Suprapubic skin (tissue), 4 donors: ENCODE results near the gene RAB40B. TPM values are rescaled to one million over a fixed set of nuclear protein-coding genes. Genes with fewer than 3 reads are reported as not detected.

Experiments used
- DNase-seq, 2 donors: peaks; one replicate each; pipeline ENCODE4 v3.0.0-alpha.2; 2019; ENCODE audit warnings: low spot score in 2 of 2
- H3K27ac ChIP-seq: fragments of 200-600 bp; sonication (generic); one replicate; pipeline ENCODE4 v1.5.1; 2019
- H3K27me3 ChIP-seq: fragments of 200-600 bp; sonication (generic); one replicate; pipeline ENCODE4 v1.5.1; 2019
- H3K36me3 ChIP-seq: fragments of 200-600 bp; sonication (generic); one replicate; pipeline ENCODE4 v1.5.1; 2019
- H3K4me1 ChIP-seq: fragments of 200-600 bp; sonication (generic); one replicate; pipeline ENCODE4 v1.5.1; 2019
- H3K4me3 ChIP-seq: fragments of 200-600 bp; sonication (generic); one replicate; pipeline ENCODE4 v1.5.1; 2019; ENCODE audit warnings: mild to moderate bottlenecking
- H3K9me3 ChIP-seq: fragments of 200-600 bp; sonication (generic); one replicate; pipeline ENCODE4 v1.5.1; 2019
- CTCF ChIP-seq, 2 donors: fragments of 200-600 bp in 1 of 2; fragments of 450-650 bp in 1 of 2; sonication (generic) in 1 of 2; IDR thresholded peaks; one replicate each; pipeline ENCODE4 v1.5.1; 2016 to 2019; ENCODE audit warnings: antibody characterized with exemption in 2 of 2, mild to moderate bottlenecking in 1 of 2, moderate library complexity in 1 of 2
- EP300 ChIP-seq: sonication (generic); formaldehyde crosslinking; IDR thresholded peaks from one replicate; pipeline ENCODE4 v1.6.1; 2017; ENCODE audit warnings: antibody characterized with exemption
- POLR2A ChIP-seq, 2 donors: fragments of 450-650 bp; IDR thresholded peaks; one replicate each; pipeline ENCODE4 v1.6.1; 2017; ENCODE audit warnings: antibody characterized with exemption in 2 of 2, mild to moderate bottlenecking in 2 of 2, moderate library complexity in 2 of 2
- POLR2AphosphoS5 ChIP-seq, 3 donors: sonication (generic); formaldehyde crosslinking; IDR thresholded peaks; one replicate each; pipeline ENCODE4 v1.6.1; 2017; ENCODE audit warnings: antibody characterized with exemption in 3 of 3
- WGBS: methylation state at CpG from one replicate; pipeline ENCODE4 v1.1.5; 2018; 5-methylcytosine and 5-hydroxymethylcytosine counted together
- total RNA-seq, 4 donors: library from RNA; depleted of rRNA; stranded (reverse); fragments of >200 nt; gene quantifications; one replicate each; pipeline ENCODE4 v1.1.0, GENCODE V29; 2016

RAB40B gene
- total RNA-seq, 4 donors from 2014 or later, result 15.9 to 24.3 (median 21.6) TPM

GRCh38 chr17:82703935-82704865 lies 5.7 kb upstream of the RAB40B start:
- Histone ChIP-seq H3K4me1 (peaks cover 17% of the 10 kb centered on the region), H3K27ac (no peak overlapping the region), H3K27me3 (no peaks in the 10 kb centered on the region), H3K9me3 (no peaks in the 10 kb centered on the region), H3K4me3 (no peak overlapping the region), H3K36me3 (no peaks in the 10 kb centered on the region)
- TF ChIP-seq POLR2A (IDR thresholded peaks at IDR 0.05), result no peak
- TF ChIP-seq POLR2AphosphoS5 (IDR thresholded peaks at IDR 0.05), result no peak
- 85% methylated on average over 33 of the region's 38 CpGs for WGBS
- DNase-seq, result peak in 1 of 2 donors; percentile 51

DNA sequence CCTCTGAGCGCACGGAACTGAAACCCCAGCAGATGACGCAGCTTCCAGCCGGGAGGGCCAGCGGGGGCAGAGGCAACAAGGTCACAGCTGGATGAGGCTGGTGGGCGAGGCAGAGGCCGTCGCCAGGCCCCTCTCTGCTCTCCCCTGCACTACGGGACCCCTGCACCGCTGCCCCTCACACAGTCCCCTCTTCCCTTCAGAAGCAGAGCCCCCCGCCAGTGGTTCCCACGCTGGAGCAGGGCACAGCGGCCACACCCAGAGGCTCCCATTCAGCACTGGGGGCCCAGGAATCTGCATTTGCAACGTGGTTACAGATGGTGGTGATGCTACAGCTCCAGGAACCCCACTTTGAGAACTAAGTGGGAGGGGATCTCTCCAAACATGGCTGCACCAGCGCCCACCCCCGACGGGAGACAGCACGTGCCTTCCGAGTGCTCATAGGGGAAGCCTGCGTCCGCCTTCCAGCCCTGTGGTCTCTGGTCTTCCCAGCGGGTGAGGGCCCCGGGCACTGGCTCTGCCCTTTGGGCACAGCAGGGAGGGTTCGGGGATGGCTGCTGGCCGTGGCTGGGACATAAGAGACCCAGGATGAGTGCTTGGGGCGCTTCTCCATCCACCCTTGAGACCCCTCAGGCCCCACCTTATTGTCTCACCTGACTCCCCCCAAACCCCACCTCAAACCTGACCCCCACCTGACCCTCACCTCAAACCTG lies 4.7 kb upstream of the RAB40B start:
- TF ChIP-seq CTCF (IDR thresholded peaks at IDR 0.05) (no peak), POLR2A (IDR thresholded peaks at IDR 0.05) (no peak), POLR2AphosphoS5 (IDR thresholded peaks at IDR 0.05) (no peak), EP300 (no peak)
- 82% methylated on average over 18 of the region's 26 CpGs for WGBS
- Histone ChIP-seq H3K27ac (no peak overlapping the region), H3K36me3 (no peaks in the 10 kb centered on the region), H3K9me3 (no peaks in the 10 kb centered on the region), H3K27me3 (no peaks in the 10 kb centered on the region), H3K4me3 (no peak overlapping the region), H3K4me1 (peaks cover 21% of the 10 kb centered on the region)
- DNase-seq, result peak in 1 of 2 donors; percentile 60

GRCh38 chr17:82702231-82702927 lies 3.9 kb upstream of the RAB40B start:
- H3K9me3 ChIP-seq, result no peaks in the 10 kb centered on the region
- H3K4me3 ChIP-seq, result no peak overlapping the region
- H3K4me1 ChIP-seq, result peaks cover 27% of the 10 kb centered on the region
- no peaks in the 10 kb centered on the region for H3K27me3 ChIP-seq
- no peak overlapping the region for H3K27ac ChIP-seq
- H3K36me3 ChIP-seq, result no peaks in the 10 kb centered on the region
- peak in 1 of 2 donors; percentile 55 for DNase-seq
- TF ChIP-seq EP300 (no peak), POLR2AphosphoS5 (IDR thresholded peaks at IDR 0.05) (no peak), POLR2A (IDR thresholded peaks at IDR 0.05) (no peak), CTCF (IDR thresholded peaks at IDR 0.05) (no peak)
- WGBS, result 34% methylated on average over 19 of the region's 20 CpGs

DNA sequence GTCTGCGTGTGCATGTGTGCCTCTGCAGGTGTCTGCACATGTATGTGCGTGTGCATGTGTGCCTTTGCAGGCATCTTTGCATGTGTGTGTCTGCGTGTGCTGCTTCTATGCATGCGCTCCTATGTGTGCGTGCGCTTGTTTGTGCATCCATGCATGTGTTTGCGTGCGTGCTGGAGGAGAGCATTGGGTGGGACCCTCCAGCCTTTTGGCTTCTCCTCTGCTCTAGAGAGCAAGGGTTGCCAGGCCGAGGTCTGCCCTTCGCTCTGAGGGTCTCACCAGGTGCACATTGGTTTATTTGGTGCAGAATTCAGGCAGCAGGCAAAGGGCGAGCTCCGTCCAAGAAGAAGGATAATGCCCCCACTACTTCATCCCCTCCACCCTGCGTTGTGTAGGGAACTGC lies 1.1 kb upstream of the RAB40B start:
- Histone ChIP-seq H3K9me3 (no peaks in the 10 kb centered on the region), H3K4me1 (peaks cover 35% of the 10 kb centered on the region), H3K27ac (no peak overlapping the region), H3K4me3 (peak overlapping the region; percentile 79), H3K27me3 (no peaks in the 10 kb centered on the region), H3K36me3 (no peaks in the 10 kb centered on the region)
- WGBS, result 88% methylated on average over 12 of the region's 13 CpGs
- TF ChIP-seq EP300 (no peak), CTCF (IDR thresholded peaks at IDR 0.05) (no peak), POLR2A (IDR thresholded peaks at IDR 0.05) (no peak), POLR2AphosphoS5 (IDR thresholded peaks at IDR 0.05) (no peak)
- DNase-seq, result peak in 1 of 2 donors; percentile 49

DNA sequence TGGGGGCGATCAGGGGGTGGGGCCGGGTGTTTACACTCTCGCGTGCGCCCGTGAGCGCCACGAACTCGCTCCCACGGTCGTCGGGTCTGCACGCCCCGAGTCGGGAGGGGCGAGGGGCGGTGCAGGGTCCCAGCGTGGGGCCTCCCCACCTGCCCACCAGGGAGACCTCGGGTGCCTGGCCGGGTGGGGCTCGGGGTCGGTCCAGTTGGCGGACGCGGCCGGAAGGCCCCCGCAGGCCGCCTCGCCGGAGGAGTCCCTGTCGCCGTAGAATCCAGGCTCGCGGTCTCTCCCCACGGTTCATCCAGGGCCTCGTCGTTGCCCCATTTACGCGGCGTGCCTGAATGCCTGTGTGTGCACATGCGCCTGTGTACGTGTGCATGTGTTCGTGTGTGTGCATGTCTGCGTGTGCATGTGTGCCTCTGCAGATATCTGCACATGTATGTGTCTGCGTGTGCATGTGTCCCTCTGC lies 510 bp upstream of the RAB40B start:
- Histone ChIP-seq H3K4me3 (peak overlapping the region; percentile 79), H3K36me3 (no peaks in the 10 kb centered on the region), H3K27me3 (no peaks in the 10 kb centered on the region), H3K27ac (peak overlapping the region; percentile 82), H3K9me3 (no peaks in the 10 kb centered on the region), H3K4me1 (peaks cover 35% of the 10 kb centered on the region)
- no peak for DNase-seq
- TF ChIP-seq EP300 (no peak), POLR2AphosphoS5 (IDR thresholded peaks at IDR 0.05) (peak in 1 of 3 donors; percentile 58)
- WGBS, result 3% methylated on average over 12 of the region's 45 CpGs
